Measurements from ENCODE around the gene GRID1.

The GRID1 gene

DNA sequence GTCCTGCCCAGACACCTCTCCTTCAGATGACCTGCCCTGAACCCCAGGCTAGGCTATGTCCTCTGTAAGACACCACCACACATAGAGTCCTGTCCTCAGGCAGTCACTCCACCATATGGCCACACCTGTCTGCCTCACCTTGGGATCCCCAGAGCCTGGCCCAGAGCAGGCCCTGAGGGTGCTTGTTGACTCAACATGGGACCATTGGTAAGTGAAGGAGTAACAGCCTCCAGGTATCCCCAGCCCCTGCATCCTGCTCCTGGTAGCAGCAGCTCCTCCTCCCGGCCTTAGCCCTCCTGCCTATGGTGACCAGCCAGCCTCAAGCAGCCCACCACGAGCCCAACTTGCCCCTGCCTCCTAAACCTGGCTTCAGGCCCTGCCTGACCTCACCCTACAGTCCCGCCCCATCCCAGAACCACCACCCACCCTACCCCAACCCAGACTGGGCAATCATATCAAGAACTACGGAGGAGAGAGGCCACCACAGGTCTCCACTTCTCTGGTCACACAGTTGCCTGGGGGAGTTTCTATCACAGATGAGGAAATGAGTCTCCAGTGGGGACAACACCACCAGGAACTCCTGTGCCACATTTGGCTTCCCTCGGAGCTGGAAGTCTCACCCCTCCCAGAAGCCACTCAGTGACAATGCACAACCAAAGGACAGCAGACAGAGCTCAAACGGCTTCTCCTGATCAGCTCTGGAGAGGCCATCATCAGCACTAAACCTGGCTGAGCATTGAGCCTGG is 136.6 kb downstream of the GRID1 start:
- no peak for DNase-seq (ENCODE audit: low spot score)

DNA sequence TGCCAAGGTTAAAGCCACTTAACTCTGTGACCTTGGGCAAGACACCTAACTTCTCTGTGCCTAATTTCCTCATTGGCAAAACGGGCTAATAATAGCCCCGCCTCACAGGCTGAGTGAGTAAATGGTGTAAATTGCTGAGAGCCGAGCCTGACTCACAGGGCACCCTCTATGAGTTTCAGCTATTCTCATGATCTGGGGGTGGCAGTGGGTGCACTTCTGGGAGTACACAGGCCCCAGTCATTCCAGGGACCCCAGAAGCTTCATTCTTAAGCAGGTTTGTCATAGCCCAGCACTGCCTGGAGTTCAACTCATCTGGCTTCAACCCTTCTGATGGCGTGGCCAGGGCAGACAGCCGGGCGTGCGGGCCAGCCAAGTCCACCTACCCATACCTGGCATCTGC is 137.2 kb downstream of the GRID1 start:
- no peak for DNase-seq (ENCODE audit: low spot score)

DNA sequence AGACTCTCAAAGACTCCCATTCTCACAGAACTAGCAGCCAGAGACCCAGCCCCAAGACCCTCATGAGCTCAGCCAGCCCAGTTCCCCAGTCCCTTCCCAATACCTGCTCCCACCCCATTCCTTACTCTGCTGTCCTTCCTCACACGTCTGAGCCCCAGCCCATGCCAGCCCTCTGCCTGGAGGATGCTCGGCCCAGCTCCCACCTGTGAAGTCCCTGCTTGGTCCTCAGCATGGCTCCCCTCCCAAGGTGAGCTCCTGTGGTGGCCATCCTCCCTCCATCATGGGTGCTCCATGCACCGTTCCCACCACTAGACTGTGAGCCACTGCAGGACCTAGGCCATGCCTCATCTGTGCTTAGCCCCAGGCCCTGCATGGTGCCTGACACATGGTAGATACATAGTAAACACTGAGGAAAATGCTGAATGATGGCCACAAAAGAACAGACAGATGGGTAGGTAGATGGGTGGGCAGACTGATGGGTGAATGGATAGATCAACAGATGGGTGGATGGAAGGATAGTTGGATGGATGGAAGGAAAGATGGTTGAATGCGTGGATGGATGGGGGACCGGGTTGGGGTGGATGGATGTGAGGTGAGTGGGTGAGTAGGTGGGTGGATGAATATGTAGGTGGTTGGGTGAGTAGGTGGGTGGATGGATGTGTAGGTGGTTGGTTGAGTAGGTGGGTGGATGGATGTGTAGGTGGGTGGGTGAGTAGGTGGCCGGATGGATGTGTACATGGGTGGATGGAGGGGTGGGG is 138.9 kb downstream of the GRID1 start:
- no peak for DNase-seq (ENCODE audit: low spot score)

DNA sequence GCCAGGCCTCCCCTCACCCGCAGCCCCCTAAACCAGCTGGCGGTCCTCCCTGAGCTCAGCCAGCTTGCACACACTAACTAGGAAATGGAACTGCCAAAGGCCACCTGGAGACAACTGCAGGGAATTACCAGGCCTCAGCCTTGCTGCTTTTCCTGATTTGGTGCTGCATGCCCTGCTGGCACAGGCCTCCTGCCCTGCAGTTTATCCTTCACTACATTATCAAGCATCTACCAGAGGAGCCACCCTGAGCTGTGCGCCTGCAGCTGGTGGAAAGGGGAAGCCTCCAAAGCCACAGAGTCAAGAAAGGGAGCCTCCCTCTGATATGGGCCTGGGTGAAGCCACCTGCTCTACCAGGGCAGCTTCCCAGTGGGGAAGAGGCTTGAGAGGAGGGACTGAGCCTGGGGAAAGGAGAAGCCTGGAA is 139.8 kb downstream of the GRID1 start:
- DNase-seq (ENCODE audit: low spot score), result no peak

- no peak for DNase-seq (ENCODE audit: low spot score)
Observed at GRCh38 chr10:86226016-86226415, 140.6 kb downstream of the GRID1 start.

DNA sequence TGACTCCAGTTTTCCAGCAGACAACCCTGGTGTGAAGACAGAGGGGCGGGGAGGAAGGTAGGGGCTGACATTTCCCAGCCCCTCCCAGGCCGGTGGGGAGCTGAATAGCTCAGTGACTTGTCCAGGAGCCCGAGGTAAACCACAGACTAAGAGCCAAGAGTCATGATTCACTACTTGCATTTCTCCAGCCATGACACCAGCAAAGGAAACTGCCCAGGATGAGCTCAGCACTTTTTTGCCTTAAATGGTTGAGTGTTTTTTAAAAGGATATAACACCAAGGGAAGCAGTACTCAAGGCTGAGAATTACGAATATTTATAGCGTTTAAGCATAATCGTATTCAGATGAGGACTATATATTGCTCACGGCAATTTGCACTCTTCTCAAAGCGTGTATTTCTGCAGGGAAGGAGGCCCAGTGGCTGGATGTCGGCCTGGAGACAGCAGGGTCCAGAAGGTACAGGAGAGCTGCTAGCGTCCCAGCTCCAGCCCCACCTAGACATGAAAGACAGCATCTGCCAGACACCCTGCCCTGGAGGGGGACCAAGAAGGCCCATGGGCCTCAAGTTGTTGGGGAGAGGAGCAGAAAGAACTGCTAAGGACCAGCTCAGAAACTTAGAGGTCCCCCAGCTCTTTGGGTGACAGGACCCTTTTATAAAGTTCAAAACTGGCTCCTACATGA is 141.4 kb downstream of the GRID1 start:
- no peak for DNase-seq (ENCODE audit: low spot score)

DNA sequence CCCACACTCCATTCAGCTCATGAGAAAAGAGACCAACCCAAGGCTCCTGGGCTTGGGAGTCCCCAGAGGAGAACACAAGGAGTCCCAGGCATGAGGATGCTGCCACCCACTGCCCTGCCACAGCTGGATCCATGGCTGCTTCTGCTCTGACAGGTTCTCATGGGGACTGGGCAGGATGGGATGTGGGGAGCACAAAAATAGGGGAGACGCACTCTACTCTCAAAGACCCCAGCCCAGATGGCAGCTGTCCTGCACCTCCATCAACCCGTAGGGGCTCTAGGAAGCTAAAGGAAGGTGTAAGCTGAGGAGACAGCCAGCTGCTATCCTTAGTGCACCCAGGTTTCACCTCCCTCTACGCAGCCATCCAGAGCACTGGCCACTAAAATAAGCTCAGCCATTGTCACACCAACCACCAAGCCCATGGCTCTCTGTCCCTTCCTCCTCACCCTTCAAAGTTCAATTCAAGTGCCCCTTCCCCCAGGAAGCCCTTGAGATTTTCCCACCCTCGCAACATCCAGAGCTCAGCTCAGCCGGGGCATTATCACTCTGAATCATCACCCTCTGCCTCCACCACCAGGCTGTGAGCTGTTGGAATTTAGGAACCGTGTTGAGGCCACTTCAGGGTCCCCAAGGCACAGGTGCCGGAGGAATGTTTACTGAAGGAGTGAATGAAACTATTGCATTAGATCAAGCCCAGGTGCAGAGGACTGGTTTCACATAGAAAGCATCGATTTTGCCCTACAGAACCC is 142.1 kb downstream of the GRID1 start:
- DNase-seq (ENCODE audit: low spot score), result no peak

DNA sequence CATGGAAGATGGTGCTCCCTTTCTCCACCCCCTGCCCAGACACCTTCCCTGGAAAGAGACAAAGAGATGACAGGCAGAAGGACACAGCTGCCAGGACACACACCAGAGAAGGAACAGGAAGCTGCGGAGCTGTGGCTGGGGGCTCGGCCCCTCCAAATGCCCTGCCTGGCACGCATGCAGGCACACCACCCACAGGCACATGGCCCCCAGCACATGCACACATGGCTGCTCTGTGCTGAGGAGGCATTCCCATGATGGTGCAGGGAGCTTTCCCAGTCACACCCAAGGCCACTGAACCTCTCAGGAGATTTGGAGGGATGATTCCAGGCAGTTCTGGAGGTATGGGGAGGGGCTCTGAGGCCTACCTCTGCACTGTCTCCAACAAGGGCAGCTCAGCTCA is 143.3 kb downstream of the GRID1 start:
- no peak for DNase-seq (ENCODE audit: low spot score)

DNA sequence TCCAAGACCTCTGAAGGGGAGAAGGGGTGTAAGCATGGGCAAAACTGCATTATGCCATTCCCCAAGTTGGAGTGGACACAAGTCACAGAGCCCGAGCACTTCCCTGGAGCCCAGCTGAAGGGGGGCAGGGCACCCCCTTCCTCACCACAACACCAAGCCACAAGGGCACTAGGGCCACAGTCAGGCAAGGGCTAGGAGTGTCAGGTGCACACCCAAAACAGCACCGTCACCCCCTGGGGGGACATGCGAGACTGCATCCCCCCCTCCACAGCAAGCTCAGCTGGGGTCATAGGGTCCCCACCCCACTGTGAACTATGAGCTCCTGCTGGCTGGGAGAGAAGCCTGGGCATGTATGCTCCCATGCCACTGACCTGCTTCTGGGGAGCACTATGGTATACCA is 143.9 kb downstream of the GRID1 start:
- DNase-seq (ENCODE audit: low spot score), result no peak

- DNase-seq (ENCODE audit: low spot score), result no peak
Observed at GRCh38 chr10:86222336-86222650, 144.3 kb downstream of the GRID1 start.

- DNase-seq (ENCODE audit: low spot score), result no peak
Observed at GRCh38 chr10:86221442-86222335, 144.9 kb downstream of the GRID1 start.

DNA sequence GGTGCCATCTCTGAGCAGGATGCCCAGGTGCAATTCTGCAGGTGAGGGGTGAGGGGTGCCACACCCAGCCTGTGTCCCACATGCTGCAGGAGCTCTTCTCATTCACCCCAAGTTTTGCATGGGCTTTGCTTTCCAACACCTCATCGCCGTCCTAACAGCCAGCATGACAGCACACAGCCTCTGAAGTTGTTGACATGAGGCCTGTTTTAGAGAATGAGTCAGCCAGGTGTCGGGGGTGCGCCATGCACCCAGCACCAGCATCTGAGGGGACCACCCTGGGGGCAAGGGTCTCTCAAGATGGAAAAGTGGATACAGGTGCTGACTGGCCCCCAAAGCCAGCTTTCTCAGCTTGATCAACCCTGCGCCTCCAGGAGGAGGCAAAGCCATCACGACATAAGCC is 146.0 kb downstream of the GRID1 start:
- DNase-seq (ENCODE audit: low spot score), result no peak

GRCh38 chr10:86219271-86219670 is 147.3 kb downstream of the GRID1 start:
- no peak for DNase-seq (ENCODE audit: low spot score)

- DNase-seq (ENCODE audit: low spot score), result no peak
Observed at GRCh38 chr10:86218842-86219241, 147.8 kb downstream of the GRID1 start.

GRCh38 chr10:86218160-86218559 is 148.4 kb downstream of the GRID1 start:
- no peak for DNase-seq (ENCODE audit: low spot score)

DNA sequence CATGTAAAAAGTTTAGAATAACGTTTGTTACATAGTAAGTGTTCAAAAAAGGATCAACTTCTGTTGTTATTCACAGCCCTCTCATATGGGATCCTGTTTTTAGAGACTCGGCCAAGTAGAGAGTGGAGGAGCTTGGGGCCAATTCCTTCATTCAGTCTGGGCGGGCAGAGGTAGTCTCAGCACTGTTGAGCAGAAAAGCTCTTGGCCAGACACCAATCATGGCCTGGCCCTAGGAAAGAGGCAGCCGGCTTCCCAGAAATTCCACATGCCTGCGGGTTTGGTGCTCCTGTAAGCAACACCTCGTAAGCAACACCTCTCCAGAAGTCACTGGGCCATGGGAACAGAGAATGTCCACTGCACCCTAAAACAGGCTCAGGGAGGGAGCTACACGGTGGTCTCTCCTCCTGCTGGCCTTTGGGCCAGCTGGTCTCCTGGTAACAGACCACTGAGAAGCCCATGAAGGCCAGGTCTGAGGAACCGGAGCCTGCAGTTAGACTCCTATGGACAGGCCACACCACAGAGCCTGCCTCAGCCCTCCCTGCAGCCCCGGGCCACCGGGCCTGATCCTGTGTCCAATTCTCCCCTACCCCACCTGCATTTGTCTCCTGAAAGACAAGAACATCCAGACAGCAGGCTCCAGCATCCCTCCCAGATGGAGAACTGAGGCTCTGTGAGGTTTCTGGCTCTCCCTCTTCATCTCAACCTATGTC is 149.1 kb downstream of the GRID1 start:
- DNase-seq (ENCODE audit: low spot score), result no peak

DNA sequence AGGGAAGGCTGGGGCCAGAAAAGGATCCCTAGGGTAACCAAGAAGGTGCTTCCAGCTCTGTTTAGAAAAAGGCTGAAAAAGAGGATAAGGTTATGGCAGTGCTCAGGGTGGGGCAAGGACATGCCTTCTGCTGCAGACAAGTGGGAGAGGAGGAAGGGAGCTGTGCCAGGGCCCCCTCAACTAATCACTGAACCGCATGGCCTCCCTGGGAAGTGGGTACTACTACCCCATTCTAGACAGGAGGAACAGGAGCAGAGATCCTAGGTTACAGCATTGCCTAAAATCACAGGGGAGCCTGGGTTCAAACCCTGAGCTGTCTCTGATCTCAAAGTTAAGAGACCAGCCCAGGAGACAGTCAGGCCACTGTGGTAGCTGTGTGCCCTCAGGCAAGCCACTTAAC is 149.7 kb downstream of the GRID1 start:
- no peak for DNase-seq (ENCODE audit: low spot score)

DNA sequence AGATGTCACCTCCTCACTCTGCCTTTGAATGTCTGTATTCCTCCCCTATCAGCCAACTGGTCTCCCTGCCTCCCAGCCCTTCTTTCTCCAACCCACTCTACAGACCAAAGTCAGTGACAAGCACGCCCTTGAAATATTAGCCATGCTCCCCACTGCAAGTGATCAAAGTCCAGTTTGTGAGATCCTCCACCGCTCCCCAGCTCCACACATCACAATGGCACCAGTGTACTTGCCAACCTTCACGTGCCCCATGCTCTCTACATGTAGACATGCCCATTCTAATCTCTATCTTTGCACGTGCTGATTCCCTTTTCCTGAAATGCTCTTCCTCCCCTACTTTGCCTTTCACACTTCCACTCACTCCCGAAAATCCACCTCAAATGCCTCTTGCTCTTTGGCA is 150.9 kb downstream of the GRID1 start:
- DNase-seq (ENCODE audit: low spot score), result no peak

DNA sequence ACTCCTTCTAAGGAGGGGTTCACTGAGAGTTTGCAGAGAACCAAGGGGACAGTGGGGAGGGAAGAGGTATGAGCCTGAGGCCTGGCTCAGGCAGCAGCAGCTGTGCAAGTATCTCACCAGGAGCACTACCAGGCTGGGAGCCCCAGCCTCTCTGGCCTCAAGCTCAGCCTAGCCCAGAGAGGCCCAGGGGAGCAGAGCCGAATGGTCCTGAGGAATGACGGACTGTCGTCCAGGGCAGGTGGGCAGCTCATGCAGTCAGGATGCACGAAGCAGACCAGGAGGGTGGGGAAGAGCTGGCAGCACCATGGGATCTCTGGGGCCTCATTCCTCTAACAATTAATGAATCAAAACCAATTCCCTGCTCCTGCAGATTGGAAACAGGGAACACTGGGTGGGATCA is 151.5 kb downstream of the GRID1 start:
- no peak for DNase-seq (ENCODE audit: low spot score)

DNA sequence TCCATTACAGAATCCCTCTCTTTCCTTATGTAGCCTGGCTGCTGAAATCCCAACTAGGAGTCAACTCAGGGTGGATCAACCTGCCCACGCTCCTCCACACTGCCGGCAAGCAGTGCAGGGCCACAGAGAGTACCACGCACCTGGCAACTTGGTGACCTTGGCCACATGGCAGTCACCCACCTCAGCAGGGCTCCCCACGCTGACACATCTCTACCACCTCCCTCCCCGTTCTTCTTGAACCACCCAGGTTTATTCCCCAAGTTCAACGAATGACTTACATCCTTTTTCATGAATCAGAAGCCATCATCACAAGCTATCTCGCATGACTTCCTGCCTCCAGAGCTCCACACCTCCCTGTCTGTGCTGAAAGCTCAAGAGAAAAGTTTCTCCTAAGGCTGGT is 153.4 kb downstream of the GRID1 start:
- DNase-seq (ENCODE audit: low spot score), result no peak

DNA sequence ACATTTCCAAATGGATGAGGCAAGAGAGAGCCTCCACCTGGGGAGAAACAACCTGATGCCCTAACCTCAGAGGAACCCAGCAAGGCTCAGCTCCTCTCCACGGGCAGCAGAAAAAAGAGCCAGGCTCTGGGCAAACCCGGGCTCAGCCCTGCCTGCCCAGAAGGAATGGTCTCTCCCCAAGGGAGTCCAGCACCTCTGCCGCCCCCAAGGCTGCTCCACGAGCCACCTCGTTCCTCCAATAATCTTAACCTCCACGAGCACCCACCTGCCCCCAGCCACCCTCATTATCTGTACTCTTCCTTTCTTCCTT is 154.2 kb downstream of the GRID1 start:
- DNase-seq (ENCODE audit: low spot score), result no peak

Data from HuH-7 (cell line).